NB4 (cell line): ENCODE data around the gene ATXN7L1.

Experiments used
- TF ChIP-seq, protein P1 (sequence below): IDR thresholded peaks from one replicate; pipeline ENCODE4 v1.5.1; 2012; ENCODE audit warnings: low read depth, low read length
- TF ChIP-seq, protein P2 (sequence below): IDR thresholded peaks from 2 replicates; pipeline ENCODE4 v1.6.1; 2011; ENCODE audit warnings: low read depth, low read length

DNA sequence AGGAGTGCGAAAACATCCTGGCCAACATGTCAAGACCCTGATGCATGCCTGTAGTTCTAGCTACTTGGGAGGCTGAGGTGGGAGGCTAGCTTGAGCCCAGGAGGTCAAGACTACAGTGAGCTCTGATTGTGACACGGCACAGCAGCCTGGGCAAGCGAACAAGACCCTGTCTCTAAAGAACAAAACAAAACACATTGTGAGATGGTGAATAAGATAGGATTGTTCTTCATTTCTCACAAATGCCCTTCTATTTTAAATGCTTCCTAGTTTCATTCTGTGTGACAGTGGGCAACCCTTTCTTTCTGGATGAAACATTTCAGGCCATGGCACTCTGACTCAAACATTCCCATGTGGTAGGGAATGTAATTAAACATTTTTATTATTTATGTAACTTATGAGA, 308.6 kb downstream of the ATXN7L1 start:
- TF ChIP-seq, protein P1, sequence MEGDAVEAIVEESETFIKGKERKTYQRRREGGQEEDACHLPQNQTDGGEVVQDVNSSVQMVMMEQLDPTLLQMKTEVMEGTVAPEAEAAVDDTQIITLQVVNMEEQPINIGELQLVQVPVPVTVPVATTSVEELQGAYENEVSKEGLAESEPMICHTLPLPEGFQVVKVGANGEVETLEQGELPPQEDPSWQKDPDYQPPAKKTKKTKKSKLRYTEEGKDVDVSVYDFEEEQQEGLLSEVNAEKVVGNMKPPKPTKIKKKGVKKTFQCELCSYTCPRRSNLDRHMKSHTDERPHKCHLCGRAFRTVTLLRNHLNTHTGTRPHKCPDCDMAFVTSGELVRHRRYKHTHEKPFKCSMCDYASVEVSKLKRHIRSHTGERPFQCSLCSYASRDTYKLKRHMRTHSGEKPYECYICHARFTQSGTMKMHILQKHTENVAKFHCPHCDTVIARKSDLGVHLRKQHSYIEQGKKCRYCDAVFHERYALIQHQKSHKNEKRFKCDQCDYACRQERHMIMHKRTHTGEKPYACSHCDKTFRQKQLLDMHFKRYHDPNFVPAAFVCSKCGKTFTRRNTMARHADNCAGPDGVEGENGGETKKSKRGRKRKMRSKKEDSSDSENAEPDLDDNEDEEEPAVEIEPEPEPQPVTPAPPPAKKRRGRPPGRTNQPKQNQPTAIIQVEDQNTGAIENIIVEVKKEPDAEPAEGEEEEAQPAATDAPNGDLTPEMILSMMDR = no peak
- TF ChIP-seq, protein P2, sequence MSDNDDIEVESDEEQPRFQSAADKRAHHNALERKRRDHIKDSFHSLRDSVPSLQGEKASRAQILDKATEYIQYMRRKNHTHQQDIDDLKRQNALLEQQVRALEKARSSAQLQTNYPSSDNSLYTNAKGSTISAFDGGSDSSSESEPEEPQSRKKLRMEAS = no peak
